Thymus (tissue), 11 donors: Measurements from ENCODE around the gene AMH. TPM values are rescaled to one million over a fixed set of nuclear protein-coding genes. Genes with fewer than 3 reads are reported as not detected.

Experiments used
- DNase-seq, 9 donors: peaks; one replicate each; pipeline ENCODE4 v3.0.0-alpha.2; 2013; ENCODE audit warnings: low spot score in 9 of 9, low read depth in 6 of 9, missing footprints in 1 of 9
- H3K27ac ChIP-seq, 2 donors: one replicate each; pipeline ENCODE4 v1.5.1; 2013; ENCODE audit warnings: control low read depth in 1 of 2, low read depth in 1 of 2, low read length in 1 of 2, mild to moderate bottlenecking in 1 of 2, moderate library complexity in 1 of 2
- H3K27me3 ChIP-seq, 2 donors: one replicate each; pipeline ENCODE4 v1.5.1; 2013; ENCODE audit warnings: low read length in 1 of 2; ENCODE audit not compliant: control insufficient read depth in 2 of 2, insufficient read depth in 1 of 2
- H3K36me3 ChIP-seq, 2 donors: one replicate each; pipeline ENCODE4 v1.5.1; 2013; ENCODE audit warnings: low read length in 1 of 2, mild to moderate bottlenecking in 1 of 2, moderate library complexity in 1 of 2; ENCODE audit not compliant: control insufficient read depth in 2 of 2, insufficient read depth in 2 of 2
- H3K4me1 ChIP-seq, 2 donors: one replicate each; pipeline ENCODE4 v1.5.1; 2013; ENCODE audit warnings: low read length in 2 of 2; ENCODE audit not compliant: control insufficient read depth in 2 of 2, insufficient read depth in 2 of 2
- H3K4me3 ChIP-seq, 2 donors: one replicate each; pipeline ENCODE4 v1.5.1; 2013; ENCODE audit warnings: low read length in 2 of 2, control low read depth in 1 of 2, mild to moderate bottlenecking in 1 of 2
- H3K9me3 ChIP-seq, 2 donors: one replicate each; pipeline ENCODE4 v1.5.1; 2013; ENCODE audit warnings: low read length in 1 of 2, mild to moderate bottlenecking in 1 of 2; ENCODE audit not compliant: control insufficient read depth in 2 of 2, insufficient read depth in 1 of 2
- WGBS: extraction: QIAGEN DNeasy Blood & Tissue Kit; methylation state at CpG from one replicate; pipeline ENCODE4 v1.1.7; 2013; 5-methylcytosine and 5-hydroxymethylcytosine counted together
- polyA plus RNA-seq: library from polyadenylated mRNA; stranded (reverse); fragments of 200-250 nt; gene quantifications from one replicate; pipeline ENCODE4 v1.2.3, GENCODE V29; 2013
- total RNA-seq: library from RNA; stranded (reverse); fragments of 120-200 nt; gene quantifications from one replicate; pipeline ENCODE4 v1.2.4, GENCODE V29; 2013
- donor health status: healthy.

AMH gene
- total and polyA plus RNA-seq, 2 donors: 0.61 to 2.2 TPM

DNA sequence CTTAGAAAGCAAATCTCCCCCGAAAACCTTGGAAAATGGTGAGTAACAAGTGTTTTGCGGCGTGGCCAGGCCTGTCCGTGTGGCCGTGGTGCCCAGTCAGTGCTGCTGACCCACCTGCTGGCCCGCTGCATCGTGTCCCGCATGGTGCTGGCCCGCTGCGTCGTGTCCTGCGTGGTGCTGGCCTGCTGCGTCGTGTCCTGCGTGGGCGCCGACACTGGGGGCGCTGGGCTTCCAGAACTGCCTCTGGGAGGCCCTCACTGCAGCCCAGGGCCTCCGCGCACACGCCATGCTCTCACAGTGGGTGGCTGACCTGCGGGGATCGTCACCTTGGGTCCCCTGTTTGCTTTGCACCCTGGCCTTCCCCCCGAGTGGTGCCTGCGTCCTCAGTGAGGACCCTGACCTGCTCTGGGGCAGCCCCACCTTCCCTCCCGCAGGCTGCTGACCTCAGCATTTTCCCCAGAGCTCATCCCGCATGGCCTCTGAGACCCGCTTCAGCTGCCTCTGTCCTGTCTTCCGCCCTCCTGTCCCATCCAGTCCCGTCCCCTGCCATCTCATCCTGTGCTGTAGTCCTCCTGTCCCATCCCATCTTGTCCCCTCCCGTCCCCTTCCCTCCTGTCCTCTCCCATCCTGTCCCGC is 23.6 kb upstream of the AMH start:
- 97% methylated on average over 32 of the region's 32 CpGs for WGBS
- Histone ChIP-seq H3K4me3 (no peak overlapping the region), H3K27ac (no peak overlapping the region), H3K9me3 (no peaks in the 10 kb centered on the region), H3K36me3 (peaks cover 79 to 95% of the 10 kb centered on the region in 2 donors), H3K27me3 (no peaks in the 10 kb centered on the region), H3K4me1 (no peaks in the 10 kb centered on the region)
- DNase-seq: no peak

DNA sequence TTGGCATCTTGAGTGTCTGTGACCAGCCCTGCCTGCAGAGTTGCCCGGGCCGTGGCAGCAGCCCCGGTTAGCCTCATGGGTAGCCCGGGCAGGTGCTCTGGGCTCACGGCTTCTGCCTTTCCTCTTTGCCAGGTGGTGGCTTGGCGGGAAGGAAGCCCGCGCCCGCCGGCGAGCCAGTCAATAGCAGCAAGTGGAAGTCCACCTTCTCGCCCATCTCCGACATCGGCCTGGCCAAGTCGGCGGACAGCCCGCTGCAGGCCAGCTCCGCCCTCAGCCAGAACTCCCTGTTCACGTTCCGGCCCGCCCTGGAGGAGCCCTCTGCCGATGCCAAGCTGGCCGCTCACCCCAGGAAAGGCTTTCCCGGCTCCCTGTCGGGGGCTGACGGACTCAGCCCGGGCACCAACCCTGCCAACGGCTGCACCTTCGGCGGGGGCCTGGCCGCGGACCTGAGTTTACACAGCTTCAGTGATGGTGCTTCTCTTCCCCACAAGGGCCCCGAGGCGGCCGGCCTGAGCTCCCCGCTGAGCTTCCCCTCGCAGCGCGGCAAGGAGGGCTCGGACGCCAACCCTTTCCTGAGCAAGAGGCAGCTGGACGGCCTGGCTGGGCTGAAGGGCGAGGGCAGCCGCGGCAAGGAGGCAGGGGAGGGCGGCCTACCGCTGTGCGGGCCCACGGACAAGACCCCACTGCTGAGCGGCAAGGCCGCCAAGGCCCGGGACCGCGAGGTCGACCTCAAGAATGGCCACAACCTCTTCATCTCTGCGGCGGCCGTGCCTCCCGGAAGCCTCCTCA is 22.9 kb upstream of the AMH start:
- Histone ChIP-seq H3K27ac (no peak overlapping the region), H3K4me3 (no peak overlapping the region), H3K4me1 (no peaks in the 10 kb centered on the region), H3K36me3 (peaks cover 80 to 98% of the 10 kb centered on the region in 2 donors), H3K9me3 (no peaks in the 10 kb centered on the region), H3K27me3 (no peaks in the 10 kb centered on the region)
- WGBS: 98% methylated on average over 59 of the region's 59 CpGs
- DNase-seq: no peak

DNA sequence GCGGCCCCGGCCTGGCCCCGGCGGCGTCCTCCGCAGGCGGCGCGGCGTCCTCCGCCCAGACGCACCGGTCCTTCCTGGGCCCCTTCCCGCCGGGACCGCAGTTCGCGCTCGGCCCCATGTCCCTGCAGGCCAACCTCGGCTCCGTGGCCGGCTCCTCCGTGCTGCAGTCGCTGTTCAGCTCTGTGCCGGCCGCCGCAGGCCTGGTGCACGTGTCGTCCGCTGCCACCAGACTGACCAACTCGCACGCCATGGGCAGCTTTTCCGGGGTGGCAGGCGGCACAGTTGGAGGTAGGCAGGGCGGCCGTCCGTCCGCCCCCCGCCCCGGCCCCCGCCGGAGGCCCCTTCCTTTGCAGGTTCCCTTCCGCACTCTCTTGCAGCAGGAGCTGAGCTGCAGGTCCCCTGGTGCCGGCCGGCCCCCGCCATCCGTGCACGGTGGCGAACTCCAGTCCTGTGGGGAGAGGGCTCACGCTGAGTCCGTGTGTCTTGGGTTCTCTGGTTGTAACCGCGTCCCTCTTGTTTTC is 22.2 kb upstream of the AMH start:
- Histone ChIP-seq H3K36me3 (peaks cover 80 to 99% of the 10 kb centered on the region in 2 donors), H3K9me3 (no peaks in the 10 kb centered on the region), H3K27me3 (no peaks in the 10 kb centered on the region), H3K4me1 (no peaks in the 10 kb centered on the region), H3K4me3 (no peak overlapping the region), H3K27ac (no peak overlapping the region)
- DNase-seq: no peak
- WGBS: 98% methylated on average over 53 of the region's 53 CpGs

DNA sequence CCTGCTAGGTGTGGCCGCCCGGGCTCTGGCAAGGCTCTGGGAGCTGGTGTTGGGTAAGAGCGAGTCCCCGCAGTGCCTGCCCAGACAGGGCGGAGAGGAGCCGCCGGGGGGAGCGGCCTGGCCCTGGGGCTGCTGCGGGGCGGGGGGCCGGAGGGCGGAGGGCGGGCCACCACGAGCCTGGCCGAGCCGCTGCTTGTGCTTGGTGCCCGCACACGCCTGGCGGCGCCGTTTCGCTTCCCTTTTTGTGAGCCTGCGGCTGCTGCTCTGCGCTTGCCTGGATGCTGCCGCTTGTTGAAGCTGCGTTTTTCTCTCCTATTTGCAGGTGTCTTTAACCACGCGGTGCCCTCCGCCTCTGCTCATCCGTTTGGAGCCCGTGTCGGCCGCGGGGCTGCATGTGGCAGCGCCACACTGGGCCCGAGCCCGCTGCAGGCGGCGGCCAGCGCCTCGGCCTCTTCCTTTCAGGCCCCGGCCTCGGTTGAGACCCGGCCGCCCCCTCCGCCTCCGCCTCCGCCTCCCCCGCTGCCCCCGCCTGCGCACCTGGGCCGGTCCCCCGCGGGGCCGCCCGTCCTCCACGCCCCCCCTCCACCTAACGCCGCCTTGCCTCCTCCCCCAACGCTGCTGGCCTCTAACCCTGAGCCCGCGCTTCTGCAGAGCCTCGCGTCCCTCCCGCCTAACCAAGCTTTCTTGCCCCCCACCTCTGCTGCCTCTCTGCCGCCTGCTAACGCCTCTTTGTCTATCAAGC is 21.5 kb upstream of the AMH start:
- WGBS: 95% methylated on average over 67 of the region's 67 CpGs
- no peak overlapping the region for H3K27ac ChIP-seq
- no peaks in the 10 kb centered on the region for H3K4me1 ChIP-seq
- H3K27me3 ChIP-seq: no peaks in the 10 kb centered on the region
- peaks cover 81 to 99% of the 10 kb centered on the region in 2 donors for H3K36me3 ChIP-seq
- no peaks in the 10 kb centered on the region for H3K9me3 ChIP-seq
- DNase-seq: no peak
- no peak overlapping the region for H3K4me3 ChIP-seq

DNA sequence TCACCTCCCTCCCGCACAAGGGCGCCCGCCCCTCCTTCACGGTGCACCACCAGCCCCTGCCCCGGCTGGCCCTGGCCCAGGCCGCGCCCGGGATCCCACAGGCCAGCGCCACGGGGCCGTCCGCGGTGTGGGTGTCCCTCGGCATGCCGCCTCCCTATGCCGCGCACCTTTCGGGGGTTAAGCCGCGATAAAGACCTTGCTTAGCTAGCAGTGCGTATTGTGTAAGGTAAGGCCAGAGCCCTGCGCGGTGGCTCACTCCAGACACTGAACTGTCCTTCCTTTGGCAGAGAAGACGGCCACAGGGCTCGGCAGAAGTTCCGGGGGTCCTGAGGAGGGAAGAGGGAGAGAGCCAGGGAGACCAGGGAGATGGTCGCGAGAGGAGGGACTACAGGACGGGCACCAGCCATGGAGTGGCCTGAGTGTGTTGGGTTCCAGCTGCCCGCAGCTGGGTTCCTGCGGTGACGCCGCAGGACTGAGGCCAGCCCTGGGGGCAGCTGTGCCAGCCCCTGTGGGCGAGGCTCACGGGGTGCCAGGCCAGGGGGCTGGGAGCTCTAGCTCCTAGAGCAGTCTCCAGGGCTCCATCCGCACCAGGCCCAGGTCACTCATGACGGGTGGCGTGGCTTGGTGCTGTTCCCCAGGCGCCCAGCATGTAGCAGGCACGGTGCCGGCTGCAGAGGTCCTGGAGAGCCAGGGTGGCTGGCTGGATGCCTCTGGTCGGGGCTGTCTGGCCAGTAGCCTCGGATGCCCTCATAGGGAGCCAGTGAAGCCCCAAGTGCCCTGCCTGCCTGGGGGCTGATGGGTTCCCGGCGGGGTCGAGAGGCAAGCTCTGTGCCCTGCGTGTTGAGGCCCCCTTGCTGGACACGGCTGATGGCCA is 20.7 kb upstream of the AMH start:
- H3K36me3 ChIP-seq: peaks cover 82 to 99% of the 10 kb centered on the region in 2 donors
- no peaks in the 10 kb centered on the region for H3K4me1 ChIP-seq

DNA sequence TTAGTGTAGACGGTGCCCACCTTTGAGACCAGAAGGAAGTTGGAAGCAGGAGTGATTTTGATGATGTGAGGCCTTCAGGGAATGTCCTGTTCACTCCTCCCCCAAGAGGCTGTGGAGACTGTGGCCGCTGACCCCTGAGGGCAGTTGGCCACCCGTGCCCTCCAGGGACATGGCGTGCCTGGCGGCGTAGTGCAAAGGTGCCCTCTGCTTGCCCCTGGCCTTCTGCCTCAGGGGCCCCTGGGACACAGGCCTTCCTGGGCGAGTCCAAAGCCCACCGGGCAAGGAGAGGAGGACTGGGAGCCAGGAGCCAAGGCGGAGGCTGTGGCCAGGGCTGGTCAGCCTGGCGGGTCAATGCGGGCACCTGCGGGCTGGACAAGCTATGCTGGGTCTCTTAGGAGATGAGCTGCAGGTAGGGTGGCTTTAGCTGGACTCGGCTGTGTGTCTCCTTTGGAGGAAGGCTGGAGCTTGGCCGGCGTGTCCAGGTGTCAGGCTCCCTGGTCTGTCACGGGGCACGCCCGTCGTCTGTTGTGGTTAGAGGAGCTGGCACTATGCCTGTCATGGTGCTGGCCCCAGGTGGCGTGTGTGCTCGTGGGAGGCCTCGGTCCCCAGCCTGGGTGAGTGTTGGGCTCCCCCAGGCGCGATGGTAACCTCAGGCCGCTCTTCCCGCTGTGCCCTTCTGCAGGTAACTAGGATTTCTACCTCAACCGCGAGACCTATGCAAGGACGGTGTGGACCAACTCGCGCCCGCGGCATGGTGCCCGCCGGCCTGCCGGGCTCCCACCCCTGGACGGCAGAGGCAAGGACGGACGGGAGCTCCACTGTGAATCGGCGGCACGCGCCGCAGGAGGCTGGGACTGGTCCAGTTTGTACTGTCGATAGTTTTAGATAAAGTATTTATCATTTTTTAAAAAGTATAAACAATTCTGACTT is 19.8 kb upstream of the AMH start:
- no peaks in the 10 kb centered on the region for H3K9me3 ChIP-seq
- peaks cover 0 to 4% of the 10 kb centered on the region in 2 donors for H3K4me1 ChIP-seq
- peaks cover 81 to 98% of the 10 kb centered on the region in 2 donors for H3K36me3 ChIP-seq
- DNase-seq: no peak
- no peak overlapping the region for H3K4me3 ChIP-seq
- H3K27ac ChIP-seq: no peak overlapping the region
- H3K27me3 ChIP-seq: no peaks in the 10 kb centered on the region
- 96% methylated on average over 45 of the region's 45 CpGs for WGBS

More for the DNA sequence above, 20.7 kb upstream of the AMH start:
- Histone ChIP-seq H3K27me3 (no peaks in the 10 kb centered on the region), H3K9me3 (no peaks in the 10 kb centered on the region), H3K4me3 (no peak overlapping the region), H3K27ac (no peak overlapping the region)
- 97% methylated on average over 48 of the region's 48 CpGs for WGBS
- DNase-seq: no peak

DNA sequence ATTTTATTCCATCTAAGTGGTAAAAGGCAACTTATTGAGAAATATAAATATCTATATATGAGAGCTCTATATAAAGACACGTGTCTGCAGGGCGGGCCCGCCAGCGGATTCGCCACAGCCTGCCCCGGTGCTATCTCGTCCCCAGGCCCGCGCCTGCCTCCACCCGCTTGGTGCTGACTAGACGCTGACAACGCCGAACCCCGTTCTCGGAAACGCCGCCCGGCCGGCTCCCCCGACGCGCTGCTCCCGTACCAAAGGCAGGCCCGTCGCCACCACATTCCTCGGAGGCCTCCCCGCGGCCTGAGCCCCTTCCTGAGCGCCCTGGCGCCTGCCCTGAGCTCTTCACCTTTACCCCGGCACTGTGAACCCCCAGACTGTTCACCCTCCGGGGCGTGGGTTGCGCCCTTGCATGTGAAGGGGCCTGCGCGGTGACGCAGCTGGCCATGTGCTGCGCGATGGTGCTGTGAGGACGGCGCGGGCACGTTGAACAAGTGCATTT is 19.0 kb upstream of the AMH start:
- H3K27ac ChIP-seq: no peak overlapping the region
- H3K4me3 ChIP-seq: no peak overlapping the region
- DNase-seq: no peak
- H3K9me3 ChIP-seq: no peaks in the 10 kb centered on the region
- WGBS: 97% methylated on average over 43 of the region's 43 CpGs
- peaks cover 4 to 11% of the 10 kb centered on the region in 2 donors for H3K4me1 ChIP-seq
- H3K36me3 ChIP-seq: peaks cover 74 to 91% of the 10 kb centered on the region in 2 donors
- no peaks in the 10 kb centered on the region for H3K27me3 ChIP-seq
